Right lobe of liver (tissue), 6 donors: ENCODE measurements around the gene LURAP1L. TPM values are rescaled to one million over a fixed set of nuclear protein-coding genes. Genes with fewer than 3 reads are reported as not detected.

ENCODE experiments used
- ATAC-seq, 4 donors: fragments of 200-7000 bp; cut with Tn5 transposase; one replicate each; pipeline ENCODE4 v1.9.1; 2020; ENCODE audit warnings: mild to moderate bottlenecking in 4 of 4, moderate library complexity in 4 of 4
- DNase-seq, 3 donors: peaks; one replicate each; pipeline ENCODE4 v3.0.0-alpha.2; 2020
- H3K27ac ChIP-seq, 3 donors: fragments of 200-600 bp; one replicate each; pipeline ENCODE4 v1.8.0; 2022
- H3K27me3 ChIP-seq, 2 donors: fragments of 200-600 bp; one replicate each; pipeline ENCODE4 v1.8.0; 2022
- H3K36me3 ChIP-seq, 4 donors: fragments of 200-600 bp; sonication (generic) in 1 of 4; one replicate each; pipeline versions ENCODE4 v1.5.1 to v1.8.0; 2017 to 2022; ENCODE audit warnings: control low read depth in 1 of 4
- H3K4me1 ChIP-seq, 4 donors: fragments of 200-600 bp; sonication (generic) in 1 of 4; one replicate each; pipeline versions ENCODE4 v1.5.1 to v1.8.0; 2017 to 2022; ENCODE audit warnings: control low read depth in 1 of 4
- H3K4me3 ChIP-seq, 3 donors: fragments of 200-600 bp; one replicate each; pipeline ENCODE4 v1.8.0; 2022
- H3K9me3 ChIP-seq, 4 donors: fragments of 200-600 bp; sonication (generic) in 1 of 4; one replicate each; pipeline versions ENCODE4 v1.5.1 to v1.8.0; 2017 to 2022; ENCODE audit warnings: control low read depth in 1 of 4
- POLR2A ChIP-seq: fragments of 450-650 bp; IDR thresholded peaks from one replicate; pipeline ENCODE4 v1.6.1; 2017; ENCODE audit warnings: antibody characterized with exemption, mild to moderate bottlenecking
- WGBS: methylation state at CpG from one replicate; pipeline ENCODE4 v1.1.6; 2018; ENCODE audit warnings: low coverage, low lambda C conversion rate; ENCODE audit not compliant: insufficient coverage; ENCODE audit errors: missing lambda C conversion rate; 5-methylcytosine and 5-hydroxymethylcytosine counted together
- intact Hi-C, 2 donors: fragments of 100-400 bp; cut with DNase I; formaldehyde crosslinking; loops; one replicate each; pipeline versions ENCODE4 v1.11.2 to v1.14.1; 2022
- long read RNA-seq: library from polyadenylated mRNA; unstranded; transcript quantifications from one replicate; pipeline ENCODE4 v2.0.0, GENCODE V29; 2019
- total RNA-seq, 6 experiments: library from RNA; depleted of rRNA in 2 of 6; stranded (reverse); fragments of >200 nt in 2 of 6; fragmentation: NEBNext Ultra II Directional in 3 of 6; extraction: Animal tissue kit (Norgen Biotek cat#: 25700) in 3 of 6; gene quantifications; one replicate each; pipeline versions ENCODE4 v1.1.0 to v1.2.4, GENCODE V29; 2016 to 2023
- TF ChIP-seq, protein P1 (sequence below), 4 donors: fragments of 200-600 bp in 3 of 4; fragments of 450-650 bp in 1 of 4; IDR thresholded peaks; one replicate each; pipeline versions ENCODE4 v1.5.1 to v1.8.0; 2016 to 2022; ENCODE audit warnings: antibody characterized with exemption in 4 of 4, mild to moderate bottlenecking in 2 of 4
- donor health status: DM: no; HTN: yes; CAD: no.
- donor health status: DM: no; HTN: no; CAD: no.
- donor health status: DM: no; HTN: no; CAD: no.
- donor health status: DM: no; HTN: yes; CAD: no.
- donor health status: DM: no; HTN: yes; CAD: no.

The LURAP1L gene, protein sequence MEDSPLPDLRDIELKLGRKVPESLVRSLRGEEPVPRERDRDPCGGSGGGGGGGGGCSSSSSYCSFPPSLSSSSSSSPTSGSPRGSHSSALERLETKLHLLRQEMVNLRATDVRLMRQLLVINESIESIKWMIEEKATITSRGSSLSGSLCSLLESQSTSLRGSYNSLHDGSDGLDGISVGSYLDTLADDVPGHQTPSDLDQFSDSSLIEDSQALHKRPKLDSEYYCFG
- 10 to 100 TPM in 5 of 6 experiments, 1 to 10 TPM in 1; 9.6 to 38.0 (median 18.8) TPM for total RNA-seq
- long read RNA-seq, partial matches to known transcripts: 0 of 4 reads
- long read RNA-seq, other reads (novel, unspliced or antisense): 0 of 4 reads

DNA sequence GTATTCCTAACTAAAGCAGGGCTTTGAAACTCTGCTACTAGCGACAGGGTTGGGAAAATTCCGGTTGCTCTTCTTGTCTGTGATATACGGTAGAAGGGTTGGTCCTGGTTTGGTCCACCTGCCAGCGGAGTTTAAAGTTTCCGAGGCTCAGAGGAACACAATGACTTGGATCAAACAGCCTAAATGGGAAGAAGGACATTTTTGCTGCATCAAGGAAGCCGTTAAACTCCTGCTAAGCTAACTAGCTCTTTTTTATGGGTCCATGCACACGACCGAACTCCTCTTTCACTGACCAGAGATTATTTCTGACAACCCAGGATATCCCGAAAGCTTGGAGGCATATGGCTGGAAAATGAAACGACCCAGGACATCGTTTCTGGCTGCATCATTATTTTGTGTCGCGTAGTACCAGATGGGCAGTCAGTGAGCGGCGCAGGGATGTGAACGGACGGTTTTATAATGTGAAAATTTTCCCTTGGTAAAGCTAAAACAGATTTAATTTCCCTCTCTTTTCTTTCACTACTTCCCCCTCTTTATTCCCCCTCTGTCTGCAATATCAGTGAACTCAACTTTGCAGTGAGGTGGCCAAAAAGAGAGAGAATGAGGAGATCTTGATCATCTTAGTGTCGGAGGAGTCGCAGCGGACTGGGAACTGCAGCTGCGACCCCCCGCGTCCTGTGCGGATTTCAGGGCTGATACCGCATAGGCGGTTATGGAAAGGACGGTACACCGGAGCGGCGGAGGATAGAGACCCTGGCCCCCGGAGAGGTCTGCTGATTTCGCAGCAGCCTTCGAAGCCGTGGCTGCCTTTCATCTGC is at the start of gene LURAP1L:
LURAP1L (plus strand) TSS at position 160 of the 818 bp plus-strand sequence. CDS start 696 bp downstream, outside the sequence.
- Histone ChIP-seq H3K4me1 (peaks cover 0 to 35% (median 0%) of the 10 kb centered on the region in 4 donors), H3K4me3 (peak within 1 kb of the TSS; percentile 52 to 73 (median 66)), H3K9me3 (no peaks in the 10 kb centered on the region), H3K27ac (peak within 1 kb of the TSS; percentile 94 to 99 (median 95)), H3K36me3 (no peaks in the 10 kb centered on the region), H3K27me3 (no peaks in the 10 kb centered on the region)
- DNase-seq: peak; percentile 36 to 79 (median 68)
- TF ChIP-seq, protein P1, sequence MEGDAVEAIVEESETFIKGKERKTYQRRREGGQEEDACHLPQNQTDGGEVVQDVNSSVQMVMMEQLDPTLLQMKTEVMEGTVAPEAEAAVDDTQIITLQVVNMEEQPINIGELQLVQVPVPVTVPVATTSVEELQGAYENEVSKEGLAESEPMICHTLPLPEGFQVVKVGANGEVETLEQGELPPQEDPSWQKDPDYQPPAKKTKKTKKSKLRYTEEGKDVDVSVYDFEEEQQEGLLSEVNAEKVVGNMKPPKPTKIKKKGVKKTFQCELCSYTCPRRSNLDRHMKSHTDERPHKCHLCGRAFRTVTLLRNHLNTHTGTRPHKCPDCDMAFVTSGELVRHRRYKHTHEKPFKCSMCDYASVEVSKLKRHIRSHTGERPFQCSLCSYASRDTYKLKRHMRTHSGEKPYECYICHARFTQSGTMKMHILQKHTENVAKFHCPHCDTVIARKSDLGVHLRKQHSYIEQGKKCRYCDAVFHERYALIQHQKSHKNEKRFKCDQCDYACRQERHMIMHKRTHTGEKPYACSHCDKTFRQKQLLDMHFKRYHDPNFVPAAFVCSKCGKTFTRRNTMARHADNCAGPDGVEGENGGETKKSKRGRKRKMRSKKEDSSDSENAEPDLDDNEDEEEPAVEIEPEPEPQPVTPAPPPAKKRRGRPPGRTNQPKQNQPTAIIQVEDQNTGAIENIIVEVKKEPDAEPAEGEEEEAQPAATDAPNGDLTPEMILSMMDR (IDR thresholded peaks at IDR 0.05): no peak
- TF ChIP-seq POLR2A: peak; percentile 96
- peak; percentile 71 to 79 (median 72) for ATAC-seq
- intact Hi-C loops: loop anchor here in 1 of 2 donors (5.0 kb wide), 1 partner anchor 42 kb away; no protein-coding TSS in a partner anchor
- 1% methylated on average over 31 of the region's 34 CpGs for WGBS

DNA sequence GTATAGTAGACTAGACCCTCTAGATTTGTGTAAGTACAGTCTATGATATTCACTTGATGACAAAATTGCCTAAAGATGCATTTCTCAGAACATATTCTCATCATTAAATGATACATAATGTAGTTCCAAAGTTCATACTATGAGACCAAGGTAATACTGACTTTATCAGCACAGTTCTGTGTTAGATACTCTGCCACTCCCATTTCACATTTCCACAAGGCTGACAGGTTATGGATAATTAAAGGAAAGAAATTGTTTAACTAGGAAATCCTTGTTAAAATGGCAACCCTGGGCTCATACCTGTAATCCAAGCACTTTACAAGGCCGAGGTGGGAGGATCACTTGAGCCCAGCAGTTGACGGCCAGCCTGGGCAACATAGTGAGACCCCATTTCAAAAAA is 48.0 kb upstream of the LURAP1L start:
- H3K27me3 ChIP-seq: no peaks in the 10 kb centered on the region
- no peaks in the 10 kb centered on the region for H3K36me3 ChIP-seq
- no peak for DNase-seq
- no peaks in the 10 kb centered on the region for H3K9me3 ChIP-seq
- intact Hi-C loops: no loop called here
- 43% methylated on average over 1 of the region's 2 CpGs for WGBS
- no peak overlapping the region for H3K27ac ChIP-seq
- TF ChIP-seq POLR2A: no peak
- TF ChIP-seq, protein P1 (IDR thresholded peaks at IDR 0.05): no peak
- no peaks in the 10 kb centered on the region for H3K4me1 ChIP-seq
- ATAC-seq: no peak
- H3K4me3 ChIP-seq: no peak overlapping the region

DNA sequence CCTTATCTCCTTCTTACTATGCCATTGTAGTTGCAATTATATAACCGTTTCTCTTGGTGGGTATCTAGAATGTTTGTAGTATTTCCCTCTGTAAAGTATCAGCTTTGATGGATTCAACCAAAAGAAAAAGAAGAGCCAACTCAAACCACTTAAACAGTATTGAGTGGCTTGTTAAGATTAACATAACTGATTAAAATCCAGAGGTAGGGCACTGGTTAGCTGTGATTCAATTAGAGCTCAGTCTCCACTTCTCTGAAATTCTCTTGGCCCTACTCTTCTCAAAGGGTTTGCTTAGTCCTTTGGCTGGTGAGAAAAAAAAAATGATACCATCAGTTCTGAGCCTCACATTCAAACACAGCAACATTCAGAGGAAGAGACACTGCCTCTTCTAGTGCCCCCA is 44.6 kb upstream of the LURAP1L start:
- Histone ChIP-seq H3K4me3 (no peak overlapping the region), H3K36me3 (no peaks in the 10 kb centered on the region), H3K27ac (no peak overlapping the region), H3K4me1 (no peaks in the 10 kb centered on the region), H3K9me3 (no peaks in the 10 kb centered on the region), H3K27me3 (no peaks in the 10 kb centered on the region)
- ATAC-seq: no peak
- TF ChIP-seq, protein P1 (IDR thresholded peaks at IDR 0.05): no peak
- TF ChIP-seq POLR2A: no peak
- 63% methylated on average over 1 of the region's 1 CpG for WGBS
- intact Hi-C loops: no loop called here
- DNase-seq: no peak

DNA sequence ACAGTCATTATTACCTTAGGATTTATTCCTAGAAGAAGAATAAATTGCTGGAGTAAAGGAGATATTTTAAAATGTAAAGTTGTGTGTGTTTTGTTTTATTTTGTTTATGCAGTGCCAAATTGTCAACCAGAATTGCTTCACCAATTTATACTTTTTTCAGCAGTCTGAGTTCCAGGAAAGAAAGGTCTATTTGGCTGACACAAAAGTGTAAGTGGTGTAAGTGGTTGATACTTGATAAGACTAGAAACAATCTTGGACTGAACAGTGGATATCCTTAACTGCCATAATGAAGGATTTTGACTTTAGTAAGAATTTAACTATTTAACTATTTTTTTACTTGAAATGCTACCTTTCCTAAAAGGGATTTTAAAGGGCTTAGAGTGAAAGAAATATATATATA is 43.9 kb upstream of the LURAP1L start:
- Histone ChIP-seq H3K9me3 (no peaks in the 10 kb centered on the region), H3K27ac (no peak overlapping the region), H3K4me3 (no peak overlapping the region), H3K4me1 (no peaks in the 10 kb centered on the region), H3K27me3 (no peaks in the 10 kb centered on the region), H3K36me3 (no peaks in the 10 kb centered on the region)
- TF ChIP-seq, protein P1 (IDR thresholded peaks at IDR 0.05): no peak
- intact Hi-C loops: no loop called here
- DNase-seq (no peak), ATAC-seq (no peak)
